ENCODE data around the gene PIGC. TPM values are rescaled to one million over a fixed set of nuclear protein-coding genes. Genes with fewer than 3 reads are reported as not detected.

PIGC gene
- total RNA-seq, 4 donors from 2014 or later: 9.6 to 13.7 (median 12.8) TPM

- Histone ChIP-seq H3K4me1 (no peaks in the 10 kb centered on the region), H3K27me3 (no peaks in the 10 kb centered on the region), H3K4me3 (no peak overlapping the region), H3K9me3 (no peaks in the 10 kb centered on the region), H3K36me3 (no peaks in the 10 kb centered on the region), H3K27ac (no peak overlapping the region)
- intact Hi-C loops (cut with DNase I; ENCODE audit: low total_unique reads) (no loop called here), in situ Hi-C loops (cut with MboI; ENCODE audit: low sequenced_read_pairs in 4 of 4) (loop anchor here in 3 of 4 donors (25.0 kb wide), 3 partner anchors 593 to 643 kb away; partner anchors contain the start of genes DNM3 (in 1 of the 3) and METTL13 (in 1 of the 3))
- no peak for DNase-seq
- ATAC-seq: no peak
- TF ChIP-seq CTCF (IDR thresholded peaks at IDR 0.05 in 4 of 5, conservative IDR thresholded peaks at IDR 0.05 in 1 of 5) (no peak), POLR2A (IDR thresholded peaks at IDR 0.05) (no peak)
Measured at GRCh38 chr1:172430128-172430454, 13.8 kb downstream of the PIGC start.

- no peaks in the 10 kb centered on the region for H3K4me1 ChIP-seq
- in situ Hi-C loops (cut with MboI; ENCODE audit: low sequenced_read_pairs in 4 of 4): loop anchor here in 3 of 4 donors (25.0 kb wide), 3 partner anchors 592 to 642 kb away; partner anchors contain the start of genes DNM3 (in 1 of the 3) and METTL13 (in 1 of the 3)
- H3K36me3 ChIP-seq: no peaks in the 10 kb centered on the region
- TF ChIP-seq CTCF (IDR thresholded peaks at IDR 0.05 in 4 of 5, conservative IDR thresholded peaks at IDR 0.05 in 1 of 5) (peak in 3 of 5 experiments; percentile 16 to 59 (median 38)), POLR2A (IDR thresholded peaks at IDR 0.05) (no peak)
- no peak overlapping the region for H3K27ac ChIP-seq
- intact Hi-C loops (cut with DNase I; ENCODE audit: low total_unique reads): no loop called here
- no peak overlapping the region for H3K4me3 ChIP-seq
- no peaks in the 10 kb centered on the region for H3K27me3 ChIP-seq
- H3K9me3 ChIP-seq: no peaks in the 10 kb centered on the region
- ATAC-seq (no peak), DNase-seq (no peak)
Measured at GRCh38 chr1:172429331-172430127, 14.3 kb downstream of the PIGC start.

- H3K9me3 ChIP-seq: no peaks in the 10 kb centered on the region
- no peaks in the 10 kb centered on the region for H3K27me3 ChIP-seq
- in situ Hi-C loops (cut with MboI; ENCODE audit: low sequenced_read_pairs in 4 of 4): loop anchor here in 3 of 4 donors (25.0 kb wide), 3 partner anchors 590 to 640 kb away; partner anchors contain the start of genes DNM3 (in 1 of the 3) and METTL13 (in 1 of the 3)
- ATAC-seq (no peak), DNase-seq (no peak)
- intact Hi-C loops (cut with DNase I; ENCODE audit: low total_unique reads): no loop called here
- no peak overlapping the region for H3K4me3 ChIP-seq
- no peak for TF ChIP-seq POLR2A (IDR thresholded peaks at IDR 0.05)
- no peak for TF ChIP-seq CTCF (IDR thresholded peaks at IDR 0.05 in 4 of 5, conservative IDR thresholded peaks at IDR 0.05 in 1 of 5)
- no peaks in the 10 kb centered on the region for H3K36me3 ChIP-seq
- no peak overlapping the region for H3K27ac ChIP-seq
- peaks cover 0 to 2% of the 10 kb centered on the region in 2 donors for H3K4me1 ChIP-seq
Measured at GRCh38 chr1:172427191-172427590, 16.7 kb downstream of the PIGC start.

GRCh38 chr1:172425339-172425738, 18.5 kb downstream of the PIGC start:
- Histone ChIP-seq H3K4me3 (no peak overlapping the region), H3K27ac (no peak overlapping the region), H3K27me3 (no peaks in the 10 kb centered on the region), H3K4me1 (peaks cover 0 to 6% of the 10 kb centered on the region in 2 donors), H3K9me3 (no peaks in the 10 kb centered on the region), H3K36me3 (no peaks in the 10 kb centered on the region)
- intact Hi-C loops (cut with DNase I; ENCODE audit: low total_unique reads) (no loop called here), in situ Hi-C loops (cut with MboI; ENCODE audit: low sequenced_read_pairs in 4 of 4) (loop anchor here in 3 of 4 donors (25.0 kb wide), 3 partner anchors 588 to 638 kb away; partner anchors contain the start of genes DNM3 (in 1 of the 3) and METTL13 (in 1 of the 3))
- DNase-seq (no peak), ATAC-seq (no peak)
- TF ChIP-seq POLR2A (IDR thresholded peaks at IDR 0.05): no peak
- no peak for TF ChIP-seq CTCF (IDR thresholded peaks at IDR 0.05 in 4 of 5, conservative IDR thresholded peaks at IDR 0.05 in 1 of 5)
